AG04450 (cell line): ENCODE data around the gene TANC1. TPM values are rescaled to one million over a fixed set of nuclear protein-coding genes. Genes with fewer than 3 reads are reported as not detected.

Experiments
- CTCF ChIA-PET: fragments of 300-600, 350-600 bp; formaldehyde crosslinking; extraction: SDS; loops from one replicate; lab custom pipeline; 2022; ENCODE audit warnings: antibody characterized with exemption, inconsistent platforms; lab: Charles Lee
- POLR2A ChIA-PET: fragments of 350-600 bp; formaldehyde crosslinking; extraction: SDS; loops from one replicate; lab custom pipeline; 2021; ENCODE audit warnings: antibody characterized with exemption, inconsistent platforms; lab: Yijun Ruan, JAX
- DNase-seq: peaks from one replicate; pipeline ENCODE4 v3.0.0-alpha.2; 2011; ENCODE audit warnings: low read depth, low spot score
- H3K27ac ChIP-seq: one replicate; pipeline ENCODE4 v1.5.1; 2012; ENCODE audit warnings: low read depth, low read length, control low read depth
- H3K27me3 ChIP-seq: one replicate; pipeline ENCODE4 v1.6.0; 2012; ENCODE audit warnings: low read length; ENCODE audit not compliant: control insufficient read depth, insufficient read depth
- H3K4me3 ChIP-seq: 2 replicates; pipeline ENCODE4 v1.5.1; 2011; ENCODE audit warnings: mild to moderate bottlenecking, low read depth, low read length, control low read depth
- H3K9me3 ChIP-seq: 2 replicates; pipeline ENCODE4 v1.5.1; 2012; ENCODE audit warnings: low read length; ENCODE audit not compliant: control insufficient read depth, insufficient read depth
- CTCF ChIP-seq: IDR thresholded peaks from 2 replicates; pipeline ENCODE4 v1.5.1; 2011; ENCODE audit warnings: low read depth, low read length, control low read depth, inconsistent platforms
- polyA plus RNA-seq: library from polyadenylated mRNA; depleted of rRNA; stranded (reverse); fragments of >200 nt; gene quantifications from 2 replicates; pipeline ENCODE4 v1.2.3, GENCODE V29; 2011

The TANC1 gene
- polyA plus RNA-seq, 1 experiment: 28.0 TPM

DNA sequence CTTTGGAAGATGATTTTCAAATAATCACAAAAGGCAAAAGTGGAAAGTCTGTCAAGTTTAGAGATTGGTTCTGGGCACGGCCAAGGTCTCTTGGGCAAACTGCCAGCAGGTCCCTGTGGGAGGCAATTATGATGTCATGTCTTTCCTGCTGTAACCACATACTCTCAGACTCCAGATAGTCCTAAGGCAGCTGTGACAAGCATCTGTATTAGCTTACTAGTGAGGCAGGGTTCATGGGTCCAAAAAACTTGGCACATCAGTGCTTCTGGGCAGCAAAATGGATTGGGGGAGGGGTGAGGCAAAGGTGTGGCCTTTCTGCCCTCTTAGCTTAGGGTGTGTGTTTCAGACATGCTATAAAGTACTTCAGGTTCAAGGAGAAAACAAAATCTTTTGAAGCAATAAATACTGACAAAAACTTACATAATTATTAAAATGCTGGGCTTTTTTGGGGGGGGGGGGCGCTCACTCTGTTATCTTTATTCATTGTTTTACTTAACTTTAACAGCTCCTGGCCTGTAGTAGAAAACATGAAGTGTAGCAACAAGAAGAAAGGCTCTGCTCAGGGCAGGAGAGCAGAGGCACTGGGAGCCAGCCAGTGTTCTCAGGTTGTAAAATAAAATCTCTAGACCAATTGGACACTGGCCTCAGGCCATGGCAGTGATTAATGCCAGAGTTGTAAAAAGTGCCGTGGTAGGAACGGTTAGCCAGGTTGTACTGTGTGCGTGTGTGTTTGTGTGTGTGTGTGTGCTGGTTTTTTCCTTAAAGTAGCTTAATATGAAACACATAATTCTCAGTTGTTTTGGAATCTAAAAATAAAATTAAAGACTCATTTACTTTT, 14.3 kb upstream of the TANC1 start:
- TF ChIP-seq CTCF: no peak
- CTCF ChIA-PET: interaction anchor here (0.6 to 4.4 kb wide), 2 partner anchors 164 to 165 kb away, joined by 4 to 20 read pairs; no protein-coding TSS in a partner anchor
- Histone ChIP-seq H3K27ac (no peak overlapping the region), H3K27me3 (peaks cover 3% of the 10 kb centered on the region), H3K9me3 (no peaks in the 10 kb centered on the region), H3K4me3 (no peak overlapping the region)
- DNase-seq: no peak
- POLR2A ChIA-PET: interaction anchor here (1.1 kb wide), 1 partner anchor 12 kb away, joined by 3 read pairs; no protein-coding TSS in a partner anchor

DNA sequence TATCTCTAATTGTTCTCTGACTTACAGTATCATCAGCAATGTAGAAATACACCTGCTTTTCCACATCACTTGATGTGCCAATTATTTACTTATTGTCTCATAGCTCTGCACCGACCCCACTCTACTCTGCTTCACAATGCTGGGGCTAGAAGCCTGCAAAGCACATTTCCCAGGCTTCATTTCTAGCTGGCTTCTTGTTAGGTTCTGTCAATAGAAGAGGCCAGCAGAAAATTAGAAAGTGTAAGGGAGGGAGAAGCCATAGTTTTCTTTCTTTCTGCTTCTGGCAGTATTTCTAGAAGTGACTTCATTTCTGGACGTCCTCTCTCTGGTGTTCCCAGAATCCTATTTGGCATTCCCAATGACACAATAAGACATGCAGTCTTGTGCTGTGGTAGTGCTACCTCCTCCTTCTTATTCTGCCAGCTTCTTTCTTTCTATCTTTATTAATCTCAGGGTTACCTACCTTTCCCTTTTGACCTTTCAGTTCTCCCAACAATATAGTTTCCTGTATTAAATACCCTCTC, 12.5 kb upstream of the TANC1 start:
- Histone ChIP-seq H3K9me3 (no peaks in the 10 kb centered on the region), H3K4me3 (no peak overlapping the region), H3K27me3 (peaks cover 3% of the 10 kb centered on the region), H3K27ac (no peak overlapping the region)
- DNase-seq: no peak
- ChIA-PET CTCF (interaction anchor here (4.4 kb wide), 1 partner anchor 163 kb away, joined by 20 read pairs; no protein-coding TSS in a partner anchor), POLR2A (no interaction called here)
- TF ChIP-seq CTCF: no peak

DNA sequence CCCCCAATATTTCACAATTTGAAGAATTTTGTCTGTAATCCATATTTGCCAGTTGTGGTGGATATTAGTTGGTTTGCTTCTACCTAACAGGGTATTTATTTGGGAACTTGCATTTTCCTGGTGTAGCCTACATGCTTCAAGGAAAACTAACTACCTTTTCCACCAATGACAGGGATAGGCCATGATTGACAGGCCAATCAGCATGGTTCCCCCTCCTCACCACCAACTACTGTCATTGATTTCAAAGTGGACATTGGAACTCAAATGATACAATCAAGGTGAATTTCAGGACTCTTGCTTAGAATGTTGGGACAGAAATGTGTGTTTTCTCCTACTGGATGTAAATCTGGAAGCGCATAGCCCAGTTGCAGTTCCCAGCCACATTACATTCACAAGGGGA, 10.1 kb upstream of the TANC1 start:
- DNase-seq: no peak
- ChIA-PET CTCF (no interaction called here), POLR2A (no interaction called here)

DNA sequence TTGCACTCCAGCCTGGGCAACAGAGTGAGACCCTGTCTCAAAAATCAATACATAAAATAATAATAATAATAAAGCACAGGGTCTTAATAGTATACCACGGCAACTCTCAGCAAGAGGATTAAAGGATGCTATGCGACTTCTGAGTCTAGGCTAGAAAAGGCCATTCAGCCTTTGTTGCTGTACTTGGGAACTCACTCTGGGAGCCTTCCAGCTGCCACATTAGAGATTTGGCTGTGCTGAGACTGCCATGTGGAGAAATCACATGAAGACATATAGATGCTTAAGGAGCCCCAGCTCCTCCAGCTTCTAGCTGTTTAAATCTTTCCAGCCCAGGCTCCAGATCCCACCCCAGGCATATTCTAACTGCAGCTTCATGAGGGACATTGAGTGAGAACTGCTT, 8.2 kb upstream of the TANC1 start:
- Histone ChIP-seq H3K27ac (no peak overlapping the region), H3K27me3 (peaks cover 3% of the 10 kb centered on the region), H3K9me3 (no peaks in the 10 kb centered on the region), H3K4me3 (no peak overlapping the region)
- DNase-seq: no peak
- POLR2A ChIA-PET: no interaction called here
- no peak for TF ChIP-seq CTCF
- CTCF ChIA-PET: no interaction called here

More for the DNA sequence above, 10.1 kb upstream of the TANC1 start:
- Histone ChIP-seq H3K4me3 (no peak overlapping the region), H3K27me3 (peaks cover 3% of the 10 kb centered on the region), H3K9me3 (no peaks in the 10 kb centered on the region), H3K27ac (no peak overlapping the region)
- no peak for TF ChIP-seq CTCF

GRCh38 chr2:158962074-158962473, 6.4 kb upstream of the TANC1 start:
- Histone ChIP-seq H3K9me3 (no peaks in the 10 kb centered on the region), H3K4me3 (no peak overlapping the region), H3K27me3 (no peaks in the 10 kb centered on the region), H3K27ac (no peak overlapping the region)
- no peak for TF ChIP-seq CTCF
- DNase-seq: no peak
- CTCF ChIA-PET: interaction anchor here (0.7 kb wide), 1 partner anchor 186 kb away, joined by 3 read pairs; no protein-coding TSS in a partner anchor
- POLR2A ChIA-PET: interaction anchor here (1.1 kb wide), 1 partner anchor 25 kb away, joined by 3 read pairs; no protein-coding TSS in a partner anchor
